PC-9 (cell line): ENCODE measurements around the gene ZFAND6.

Experiments used
- EZH2 ChIP-seq: fragments of 200-600 bp; sonication (generic); IDR thresholded peaks from 2 replicates; pipeline ENCODE4 v1.8.0; 2017; ENCODE audit warnings: antibody characterized with exemption, low read depth
- TF ChIP-seq, protein P1 (sequence below): fragments of 200-600 bp; sonication (generic); conservative IDR thresholded peaks from 2 replicates; pipeline ENCODE4 v1.6.1; 2017; ENCODE audit warnings: mixed run types, antibody characterized with exemption, mild to moderate bottlenecking, moderate library complexity

DNA sequence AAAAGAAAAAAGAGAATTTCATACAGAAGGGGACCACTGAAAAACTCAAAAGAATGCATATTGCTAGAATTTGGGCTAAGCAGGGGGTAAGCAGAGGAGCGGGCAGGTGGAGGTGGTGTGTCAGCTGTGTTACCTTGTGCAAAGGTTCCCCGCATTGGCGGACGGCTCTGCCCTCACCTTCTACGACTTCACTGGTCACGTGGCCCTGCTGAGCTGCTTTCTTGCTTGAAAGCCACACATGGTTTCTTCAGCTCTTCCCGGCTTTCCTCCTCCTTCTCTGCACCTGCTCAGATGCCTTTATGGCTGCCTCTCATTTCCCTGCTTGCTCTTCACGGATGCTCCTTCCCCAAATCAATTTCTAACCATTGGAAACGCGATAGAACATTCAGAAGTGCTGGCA, 123.8 kb downstream of the ZFAND6 start:
- TF ChIP-seq, protein P1, sequence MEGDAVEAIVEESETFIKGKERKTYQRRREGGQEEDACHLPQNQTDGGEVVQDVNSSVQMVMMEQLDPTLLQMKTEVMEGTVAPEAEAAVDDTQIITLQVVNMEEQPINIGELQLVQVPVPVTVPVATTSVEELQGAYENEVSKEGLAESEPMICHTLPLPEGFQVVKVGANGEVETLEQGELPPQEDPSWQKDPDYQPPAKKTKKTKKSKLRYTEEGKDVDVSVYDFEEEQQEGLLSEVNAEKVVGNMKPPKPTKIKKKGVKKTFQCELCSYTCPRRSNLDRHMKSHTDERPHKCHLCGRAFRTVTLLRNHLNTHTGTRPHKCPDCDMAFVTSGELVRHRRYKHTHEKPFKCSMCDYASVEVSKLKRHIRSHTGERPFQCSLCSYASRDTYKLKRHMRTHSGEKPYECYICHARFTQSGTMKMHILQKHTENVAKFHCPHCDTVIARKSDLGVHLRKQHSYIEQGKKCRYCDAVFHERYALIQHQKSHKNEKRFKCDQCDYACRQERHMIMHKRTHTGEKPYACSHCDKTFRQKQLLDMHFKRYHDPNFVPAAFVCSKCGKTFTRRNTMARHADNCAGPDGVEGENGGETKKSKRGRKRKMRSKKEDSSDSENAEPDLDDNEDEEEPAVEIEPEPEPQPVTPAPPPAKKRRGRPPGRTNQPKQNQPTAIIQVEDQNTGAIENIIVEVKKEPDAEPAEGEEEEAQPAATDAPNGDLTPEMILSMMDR = no peak
- TF ChIP-seq EZH2 = no peak
